DND-41 (cell line): ENCODE measurements around the gene RMC1.
A peak's percentile ranks its signal among the peaks of the same experiment; 100 is the strongest.
"Not testable (repeated sequence)": the region's sequence is repeated elsewhere in the genome, so short reads cannot be mapped to it uniquely, and the experiment has no call there.

ENCODE experiments used
- ATAC-seq: fragments of 200-7000 bp; cut with Tn5 transposase; 3 replicates; pipeline ENCODE4 v1.9.1; 2021; ENCODE audit warnings: low read depth; ENCODE audit not compliant: insufficient read depth
- DNase-seq: peaks from one replicate; pipeline ENCODE4 v3.0.0-alpha.2; 2020
- H2AFZ ChIP-seq: 2 replicates; pipeline ENCODE4 v1.6.0; 2012; ENCODE audit warnings: low read depth, low read length
- H3K27ac ChIP-seq: 2 replicates; pipeline ENCODE4 v1.5.1; 2012; ENCODE audit warnings: low read length, inconsistent platforms
- H3K27me3 ChIP-seq: fragments of 200-600 bp; sonication (generic); 2 replicates; pipeline ENCODE4 v1.6.0; 2012; ENCODE audit warnings: low read length, mild to moderate bottlenecking, inconsistent platforms; ENCODE audit not compliant: insufficient read depth, poor library complexity
- H3K36me3 ChIP-seq: 2 replicates; pipeline ENCODE4 v1.5.1; 2012; ENCODE audit warnings: low read length, inconsistent platforms; ENCODE audit not compliant: insufficient read depth
- H3K4me1 ChIP-seq: 2 replicates; pipeline ENCODE4 v1.5.1; 2012; ENCODE audit warnings: mild to moderate bottlenecking, low read length; ENCODE audit not compliant: insufficient read depth
- H3K4me2 ChIP-seq: 2 replicates; pipeline ENCODE4 v1.6.0; 2012; ENCODE audit warnings: mild to moderate bottlenecking, moderate library complexity, low read length, inconsistent platforms; ENCODE audit not compliant: insufficient read depth
- H3K4me3 ChIP-seq, 2 experiments: fragments of 200-600 bp in 1 of 2; shearing (Covaris generic) in 1 of 2; 2 replicates each; pipeline ENCODE4 v1.5.1; 2012 to 2016; ENCODE audit warnings: inconsistent platforms in 2 of 2, low read length in 2 of 2, mild to moderate bottlenecking in 2 of 2, low read depth in 1 of 2, moderate library complexity in 1 of 2
- H3K79me2 ChIP-seq: 2 replicates; pipeline ENCODE4 v1.6.0; 2012; ENCODE audit warnings: low read length, inconsistent platforms; ENCODE audit not compliant: insufficient read depth
- H3K9ac ChIP-seq: 2 replicates; pipeline ENCODE4 v1.6.0; 2012; ENCODE audit warnings: low read depth, mild to moderate bottlenecking, inconsistent platforms, low read length, moderate library complexity
- H3K9me3 ChIP-seq: 2 replicates; pipeline ENCODE4 v1.5.1; 2012; ENCODE audit warnings: low read length, moderate library complexity, mild to moderate bottlenecking, inconsistent platforms; ENCODE audit not compliant: insufficient read depth, severe bottlenecking
- H4K20me1 ChIP-seq: 2 replicates; pipeline ENCODE4 v1.6.0; 2012; ENCODE audit warnings: low read length; ENCODE audit not compliant: insufficient read depth
- EZH2 ChIP-seq: IDR thresholded peaks from 3 replicates; pipeline ENCODE4 v1.6.1; 2012; ENCODE audit warnings: borderline replicate concordance, low read depth, mild to moderate bottlenecking, moderate library complexity, low read length, inconsistent platforms; ENCODE audit not compliant: severe bottlenecking
- TF ChIP-seq, protein P1 (sequence below): IDR thresholded peaks from 2 replicates; pipeline ENCODE4 v1.5.1; 2012; ENCODE audit warnings: borderline replicate concordance, low read length, moderate library complexity, mild to moderate bottlenecking; ENCODE audit not compliant: poor library complexity, severe bottlenecking; ENCODE audit errors: extremely low read depth

Gene RMC1

DNA sequence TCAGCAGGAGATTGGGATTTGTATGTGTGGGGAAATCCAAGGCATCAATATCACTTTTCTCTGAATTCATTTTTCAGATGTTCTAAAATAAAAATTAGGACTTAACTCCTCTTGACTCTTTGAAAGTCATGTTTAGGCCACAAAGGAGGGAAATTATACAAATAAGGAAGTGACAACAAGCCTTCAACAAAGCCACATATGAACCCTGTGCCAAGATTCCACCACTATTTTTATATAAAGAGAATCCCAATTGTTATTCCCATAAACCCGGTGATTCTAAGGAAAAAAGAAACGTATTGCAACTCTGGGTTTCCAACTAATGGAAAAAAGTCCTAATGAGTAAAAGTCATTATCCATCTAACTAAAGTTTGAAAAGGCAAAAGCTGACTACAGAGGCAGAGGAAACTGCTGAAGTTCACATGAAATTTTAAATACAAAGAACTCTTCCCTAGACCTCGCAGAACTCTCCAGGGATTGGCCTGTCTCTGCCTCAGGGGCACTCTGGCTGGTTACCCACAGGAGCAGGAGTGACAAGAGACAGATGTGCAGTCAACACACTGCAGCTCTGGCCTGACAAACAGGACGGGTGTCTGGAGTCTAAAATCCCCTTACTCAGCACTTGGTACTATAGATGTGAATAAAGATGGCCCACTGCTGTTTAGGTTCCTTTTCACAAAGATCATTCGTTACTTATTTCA, 71.4 kb downstream of the RMC1 start:
- DNase-seq (no peak), ATAC-seq (peak; percentile 70; the same call in 2 of the 3 replicates)
- Histone ChIP-seq H3K27me3 (no peaks in the 10 kb centered on the region), H3K9ac (no peak overlapping the region), H4K20me1 (peaks cover 8% of the 10 kb centered on the region; the same call in 1 of the 2 replicates), H2AFZ (no peak overlapping the region), H3K4me1 (peaks cover 22% of the 10 kb centered on the region), H3K9me3 (no peaks in the 10 kb centered on the region), H3K27ac (peak overlapping the region; percentile 50), H3K4me3 (no peak overlapping the region), H3K79me2 (peaks cover 22% of the 10 kb centered on the region), H3K36me3 (peaks cover 42% of the 10 kb centered on the region), H3K4me2 (no peak overlapping the region)
- TF ChIP-seq, protein P1, sequence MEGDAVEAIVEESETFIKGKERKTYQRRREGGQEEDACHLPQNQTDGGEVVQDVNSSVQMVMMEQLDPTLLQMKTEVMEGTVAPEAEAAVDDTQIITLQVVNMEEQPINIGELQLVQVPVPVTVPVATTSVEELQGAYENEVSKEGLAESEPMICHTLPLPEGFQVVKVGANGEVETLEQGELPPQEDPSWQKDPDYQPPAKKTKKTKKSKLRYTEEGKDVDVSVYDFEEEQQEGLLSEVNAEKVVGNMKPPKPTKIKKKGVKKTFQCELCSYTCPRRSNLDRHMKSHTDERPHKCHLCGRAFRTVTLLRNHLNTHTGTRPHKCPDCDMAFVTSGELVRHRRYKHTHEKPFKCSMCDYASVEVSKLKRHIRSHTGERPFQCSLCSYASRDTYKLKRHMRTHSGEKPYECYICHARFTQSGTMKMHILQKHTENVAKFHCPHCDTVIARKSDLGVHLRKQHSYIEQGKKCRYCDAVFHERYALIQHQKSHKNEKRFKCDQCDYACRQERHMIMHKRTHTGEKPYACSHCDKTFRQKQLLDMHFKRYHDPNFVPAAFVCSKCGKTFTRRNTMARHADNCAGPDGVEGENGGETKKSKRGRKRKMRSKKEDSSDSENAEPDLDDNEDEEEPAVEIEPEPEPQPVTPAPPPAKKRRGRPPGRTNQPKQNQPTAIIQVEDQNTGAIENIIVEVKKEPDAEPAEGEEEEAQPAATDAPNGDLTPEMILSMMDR = no peak
- TF ChIP-seq EZH2 = no peak

DNA sequence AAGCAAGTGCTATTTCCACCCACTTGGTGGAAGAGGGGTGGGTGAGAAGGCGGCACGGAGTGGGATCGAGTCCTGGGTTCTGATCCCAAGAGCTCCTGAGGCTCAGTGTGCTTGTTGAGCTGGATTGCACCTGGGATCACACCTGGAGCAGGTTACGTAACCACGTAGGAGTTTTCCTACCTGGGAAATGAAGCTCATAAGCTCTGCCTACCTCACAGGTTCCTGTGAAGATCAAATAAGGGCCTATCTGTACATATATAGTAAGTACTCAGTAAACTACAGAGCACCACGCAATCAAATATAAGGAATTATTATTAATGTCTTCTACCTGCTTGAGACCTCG, 72.0 kb downstream of the RMC1 start:
- TF ChIP-seq, protein P1 = no peak
- TF ChIP-seq EZH2 = no peak
- H3K9me3 ChIP-seq = no peaks in the 10 kb centered on the region
- H3K4me2 ChIP-seq = no peak overlapping the region
- H4K20me1 ChIP-seq = peaks cover 11% of the 10 kb centered on the region; the same call in 1 of the 2 replicates
- no peak for ATAC-seq
- peaks cover 22% of the 10 kb centered on the region for H3K4me1 ChIP-seq
- peak overlapping the region; percentile 50; the same call in 1 of the 2 replicates for H3K27ac ChIP-seq
- no peak for DNase-seq
- H3K9ac ChIP-seq = no peak overlapping the region
- H3K79me2 ChIP-seq = peaks cover 27% of the 10 kb centered on the region
- H2AFZ ChIP-seq = no peak overlapping the region
- peaks cover 38% of the 10 kb centered on the region for H3K36me3 ChIP-seq
- H3K4me3 ChIP-seq = no peak overlapping the region
- no peaks in the 10 kb centered on the region for H3K27me3 ChIP-seq

DNA sequence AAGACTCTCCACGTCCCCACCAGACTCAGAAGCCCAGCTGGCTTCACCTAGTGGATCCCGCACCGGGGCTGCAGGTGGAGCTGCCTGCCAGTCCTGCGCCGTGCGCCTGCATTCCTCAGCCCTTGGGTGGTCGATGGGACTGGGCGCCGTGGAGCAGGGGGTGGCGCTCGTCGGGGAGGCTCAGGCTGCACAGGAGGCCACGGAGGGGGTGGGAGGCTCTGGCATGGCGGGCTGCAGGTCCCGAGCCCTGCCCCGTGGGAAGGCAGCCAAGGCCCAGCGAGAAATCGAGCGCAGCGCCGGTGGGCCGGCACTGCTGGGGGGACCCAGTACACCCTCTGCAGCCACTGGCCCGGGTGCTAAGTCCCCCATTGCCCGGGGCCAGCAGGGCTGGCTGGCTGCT, 74.2 kb downstream of the RMC1 start:
- H3K4me1 ChIP-seq = peaks cover 31% of the 10 kb centered on the region

DNA sequence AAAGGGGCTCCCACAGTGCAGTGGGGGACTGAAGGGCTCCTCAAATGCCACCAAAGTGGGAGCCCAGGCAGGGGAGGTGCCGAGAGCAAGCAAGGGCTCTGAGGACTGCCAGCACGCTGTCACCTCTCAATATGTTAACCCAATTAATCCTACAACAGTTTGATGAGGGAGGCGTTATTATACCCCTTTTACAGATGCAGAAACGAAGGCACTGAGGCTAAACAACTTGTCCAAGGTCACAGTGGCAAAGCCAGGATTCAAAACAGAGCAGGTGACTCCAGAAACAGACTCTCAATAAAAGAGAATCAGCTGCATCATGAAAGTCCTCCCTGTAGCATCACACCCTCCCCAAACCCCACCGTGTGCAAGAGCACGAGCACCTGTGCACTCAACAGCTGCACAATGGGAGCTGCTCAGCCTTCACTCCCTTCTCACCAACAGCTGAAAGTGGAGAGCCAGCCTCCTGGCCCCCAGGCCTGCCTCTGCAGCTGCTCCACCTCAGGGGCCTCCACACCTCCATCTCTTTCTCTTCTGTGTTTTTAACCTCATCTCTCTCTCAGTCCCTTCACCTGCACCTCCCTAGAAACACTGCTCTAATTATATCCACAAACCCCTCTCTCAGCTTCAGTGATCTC, 74.9 kb downstream of the RMC1 start:
- H3K4me3 ChIP-seq = no peak overlapping the region
- ATAC-seq (peak; percentile 73), DNase-seq (peak; percentile 29)
- H3K27me3 ChIP-seq = no peaks in the 10 kb centered on the region
- peaks cover 55% of the 10 kb centered on the region for H3K79me2 ChIP-seq
- H3K4me2 ChIP-seq = no peak overlapping the region
- peaks cover 38% of the 10 kb centered on the region for H3K4me1 ChIP-seq
- no peak overlapping the region for H3K9ac ChIP-seq
- no peak for TF ChIP-seq EZH2
- TF ChIP-seq, protein P1 = no peak
- no peak overlapping the region for H3K27ac ChIP-seq
- peaks cover 29% of the 10 kb centered on the region for H3K36me3 ChIP-seq
- H2AFZ ChIP-seq = no peak overlapping the region
- no peaks in the 10 kb centered on the region for H3K9me3 ChIP-seq
- peaks cover 18% of the 10 kb centered on the region; the same call in 1 of the 2 replicates for H4K20me1 ChIP-seq

More for the DNA sequence above, 74.2 kb downstream of the RMC1 start:
- not testable (repeated sequence) for H3K27ac ChIP-seq, H3K9ac ChIP-seq, H3K9me3 ChIP-seq, DNase-seq, H3K4me2 ChIP-seq, H3K27me3 ChIP-seq, H2AFZ ChIP-seq, ATAC-seq, H3K4me3 ChIP-seq
- H3K79me2 ChIP-seq = peaks cover 48% of the 10 kb centered on the region
- peaks cover 36% of the 10 kb centered on the region for H3K36me3 ChIP-seq
- peaks cover 18% of the 10 kb centered on the region; the same call in 1 of the 2 replicates for H4K20me1 ChIP-seq
